Stimulated activated CD4-positive, alpha-beta T cell treated with anti-CD3 and anti-CD28 coated beads, TNF-alpha, amount 100 ng/mL, for 48 hours (primary cell): ENCODE measurements around the gene VMO1.
"Not testable (repeated sequence)": the region's sequence is repeated elsewhere in the genome, so short reads cannot be mapped to it uniquely, and the experiment has no call there.

ENCODE experiments used
- DNase-seq, 3 donors: peaks; one replicate each; pipeline ENCODE4 v3.0.0-alpha.2; 2020; ENCODE audit warnings: low read depth in 3 of 3

VMO1 gene

GRCh38 chr17:4786106-4786511 is at the start of gene VMO1:
TSS of gene VMO1 (minus strand) at chr17:4786364. CDS start at chr17:4786352, 12 bp downstream.
- DNase-seq, result no peak

DNA sequence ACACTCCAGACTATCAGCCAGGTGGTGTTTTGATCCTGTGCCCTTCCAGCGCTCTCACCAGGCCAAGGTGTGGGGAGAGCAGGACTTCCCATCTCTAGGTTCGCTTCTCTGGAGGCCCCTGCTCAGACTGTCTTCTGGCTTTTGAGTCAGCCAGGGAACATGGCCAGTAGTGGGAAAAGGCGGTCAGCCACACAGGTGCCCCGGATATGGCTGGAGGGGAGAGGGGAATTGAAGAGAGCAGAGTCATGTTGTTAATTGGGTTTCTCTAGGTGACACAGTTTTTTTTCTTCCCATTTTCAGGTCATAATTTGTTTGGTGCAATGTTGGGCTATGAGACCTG is 48.5 kb upstream of the VMO1 start:
- no peak for DNase-seq

GRCh38 chr17:4833941-4834680 is 47.9 kb upstream of the VMO1 start:
- no peak for DNase-seq

DNA sequence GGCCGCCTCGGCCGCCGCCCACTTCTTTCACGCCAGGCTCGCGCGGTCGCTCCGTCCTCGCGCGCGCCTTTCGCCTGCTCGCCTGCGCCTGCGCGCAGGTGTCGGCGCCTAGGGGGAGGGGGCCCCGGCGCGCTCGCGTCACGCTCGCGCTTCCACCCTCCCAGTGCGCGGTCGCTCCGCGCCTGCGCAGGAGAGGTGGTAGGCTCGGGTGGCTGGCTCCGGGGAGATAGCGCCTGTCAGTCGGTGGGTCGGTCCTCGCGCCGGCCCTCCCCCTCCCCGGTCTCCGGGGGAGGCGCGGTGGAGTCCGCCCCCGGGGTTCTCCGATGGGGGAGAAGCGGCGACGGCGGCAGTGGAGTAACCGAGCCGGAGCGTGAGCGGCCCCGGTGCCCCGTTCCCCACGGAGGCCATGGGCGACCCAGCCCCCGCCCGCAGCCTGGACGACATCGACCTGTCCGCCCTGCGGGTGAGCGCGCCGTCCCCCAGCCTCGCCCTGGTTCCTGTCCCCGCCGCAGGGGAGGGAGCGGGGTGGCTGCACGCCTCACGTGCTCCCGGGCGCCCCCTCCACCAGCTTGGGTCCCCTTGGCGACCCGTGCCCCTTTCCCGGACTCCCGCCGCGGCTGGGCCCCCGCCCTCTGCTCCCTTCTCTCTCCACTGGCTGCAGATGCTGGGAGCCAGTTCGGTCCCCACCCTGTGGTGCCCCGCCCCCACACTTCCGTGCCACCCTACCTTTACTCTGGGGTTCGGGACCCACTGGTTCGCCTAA is 47.2 kb upstream of the VMO1 start, which contains the start of gene MINK1:
TSS of gene MINK1 (plus strand) at position 163 of the 763 bp plus-strand sequence. CDS start at position 407, 244 bp downstream.
- peak; percentile 75 to 83 (median 80) for DNase-seq

DNA sequence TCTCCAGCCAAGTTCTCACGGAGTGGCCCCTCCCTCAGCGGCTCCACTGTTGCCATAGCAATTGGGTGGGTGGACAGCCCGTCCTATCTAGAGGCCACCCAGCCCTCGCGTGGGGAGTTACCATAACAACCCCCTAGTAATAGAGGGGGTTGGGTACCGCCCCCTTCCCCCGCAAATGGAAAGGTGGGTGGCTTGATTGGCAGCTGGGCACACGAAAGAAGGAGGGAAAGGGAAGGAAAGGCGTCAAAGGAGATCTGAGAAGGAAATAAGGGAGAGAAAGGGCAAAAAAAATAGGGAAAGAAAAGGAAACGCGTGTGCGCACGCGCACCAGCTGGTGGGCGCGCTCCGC is 46.6 kb upstream of the VMO1 start:
- not testable (repeated sequence) for DNase-seq

- no peak for DNase-seq
Observed at GRCh38 chr17:4827399-4827798, 41.2 kb upstream of the VMO1 start.

DNA sequence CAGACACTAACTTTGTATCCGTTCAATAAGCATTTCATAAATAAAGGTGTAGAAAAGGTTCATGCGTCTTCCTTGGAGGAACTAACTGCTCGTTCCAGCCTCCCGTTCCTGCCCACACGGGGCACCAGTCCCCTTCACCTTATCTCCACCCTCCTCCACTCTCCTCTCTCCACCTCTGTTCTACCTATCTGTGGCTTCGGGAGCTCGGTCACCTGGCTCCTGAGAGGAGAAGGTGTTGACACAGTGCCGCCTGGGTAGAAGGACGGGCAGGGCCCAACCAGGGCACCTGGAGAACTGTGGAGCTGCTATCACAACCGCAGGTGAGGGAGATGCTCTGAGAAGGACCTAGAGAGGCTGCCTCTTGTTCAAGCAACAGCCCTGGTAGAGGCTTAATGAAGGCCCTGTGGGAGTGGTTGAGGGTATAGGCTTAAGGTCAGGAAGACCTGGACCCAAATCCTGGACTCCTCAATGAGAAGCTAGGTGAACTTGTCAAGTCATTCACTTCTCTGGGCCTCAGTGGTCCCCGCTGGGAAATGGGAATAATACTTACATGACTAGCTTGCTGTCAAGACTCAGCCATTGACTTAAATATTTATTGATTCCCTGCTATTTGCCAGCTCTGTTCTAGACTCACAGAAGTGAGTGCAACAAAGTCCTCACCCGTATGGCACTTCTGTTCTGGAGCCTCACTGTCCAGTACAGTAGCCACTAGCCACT is 37.4 kb upstream of the VMO1 start:
- DNase-seq, result no peak

GRCh38 chr17:4822835-4823234 is 36.7 kb upstream of the VMO1 start:
- DNase-seq, result no peak

DNA sequence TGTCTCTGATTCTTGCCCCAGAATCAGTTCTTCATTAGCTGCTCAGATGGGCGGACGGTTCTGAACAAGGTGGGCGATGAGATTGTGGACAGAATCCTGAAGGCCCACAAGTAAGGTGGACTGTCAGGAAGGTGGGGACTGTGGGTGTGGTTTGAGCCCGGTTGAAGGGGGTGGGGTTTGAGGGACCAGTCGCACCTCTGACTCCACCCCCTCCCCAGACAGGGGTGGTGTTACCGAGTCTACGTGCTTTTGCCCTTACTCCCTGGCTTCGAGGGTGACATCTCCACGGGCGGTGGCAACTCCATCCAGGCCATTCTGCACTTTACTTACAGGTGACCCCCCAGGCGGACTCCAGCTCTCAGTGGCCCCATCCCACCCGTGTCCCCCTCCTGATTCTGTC is 32.1 kb upstream of the VMO1 start:
- no peak for DNase-seq

DNA sequence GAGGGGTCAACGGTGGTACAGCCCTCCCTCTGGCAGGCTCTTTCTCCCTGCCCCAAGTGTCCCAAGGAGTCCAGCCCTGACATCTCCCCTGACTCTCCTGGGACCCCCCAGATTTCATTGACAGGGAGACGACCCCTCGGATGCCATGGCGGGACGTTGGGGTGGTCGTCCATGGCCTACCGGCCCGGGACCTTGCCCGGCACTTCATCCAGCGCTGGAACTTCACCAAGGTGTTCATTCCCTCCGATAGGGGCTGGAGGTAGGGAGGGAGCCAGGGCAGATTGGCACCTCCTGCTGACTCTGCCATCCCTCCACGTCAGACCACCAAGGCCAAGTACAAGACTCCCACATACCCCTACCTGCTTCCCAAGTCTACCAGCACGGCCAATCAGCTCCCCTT is 30.7 kb upstream of the VMO1 start:
- no peak for DNase-seq

DNA sequence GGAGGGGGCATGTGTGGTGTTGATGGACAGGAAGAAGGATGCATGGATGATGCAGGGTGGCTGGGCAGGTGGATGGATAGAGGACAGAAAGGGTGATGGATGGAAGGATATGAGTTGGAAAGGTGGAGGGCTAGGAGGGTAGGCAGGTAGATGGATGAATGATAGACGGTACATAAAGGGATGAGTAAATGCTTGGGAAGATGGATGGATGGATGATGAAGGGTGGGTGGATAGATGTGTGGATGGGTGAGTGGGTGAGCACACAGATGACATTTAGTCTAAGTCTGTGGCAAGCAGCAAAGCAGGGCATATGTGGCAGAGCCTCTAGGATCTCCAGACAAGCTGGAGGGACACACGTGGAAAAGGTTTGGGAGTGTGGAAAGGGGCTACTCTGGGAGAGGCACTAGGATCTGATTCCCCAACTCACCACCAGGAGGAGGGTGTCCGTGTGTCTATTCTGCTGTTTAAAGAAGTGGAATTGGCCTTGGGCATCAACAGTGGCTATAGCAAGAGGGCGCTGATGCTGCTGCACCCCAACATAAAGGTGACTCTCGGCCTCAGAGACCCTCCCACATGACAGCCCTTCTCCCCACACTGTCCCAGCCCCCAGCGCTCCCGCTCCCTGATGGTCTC is 29.0 kb upstream of the VMO1 start:
- no peak for DNase-seq

GRCh38 chr17:4812690-4813089 is 26.5 kb upstream of the VMO1 start:
- DNase-seq, result no peak

GRCh38 chr17:4811471-4811870 is 25.3 kb upstream of the VMO1 start:
- DNase-seq, result no peak

DNA sequence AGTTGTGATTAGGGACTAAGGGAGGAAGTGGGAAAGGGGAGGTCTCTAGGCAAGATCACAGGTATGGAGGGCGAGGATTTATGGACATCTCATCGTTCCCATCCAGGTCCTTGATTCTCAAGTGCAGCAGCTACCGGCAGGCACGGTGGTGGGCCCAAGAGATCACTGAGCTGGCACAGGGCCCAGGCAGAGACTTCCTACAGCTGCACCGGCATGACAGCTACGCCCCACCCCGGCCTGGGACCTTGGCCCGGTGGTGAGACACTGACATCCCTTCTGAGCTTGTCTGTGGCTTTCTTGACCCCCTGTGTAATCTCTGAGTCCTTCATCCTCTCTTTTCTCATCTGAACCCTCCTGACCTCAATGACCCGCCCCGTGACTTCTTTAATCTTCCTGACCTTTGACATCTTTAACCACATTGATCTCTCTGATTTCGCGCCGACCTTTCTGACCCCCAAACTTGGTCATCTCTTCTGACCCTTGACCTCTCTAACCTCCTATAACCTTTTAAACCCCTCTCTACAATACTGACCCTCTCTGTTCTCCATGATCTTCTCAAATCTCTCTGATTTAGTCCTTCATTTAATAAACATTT is 24.6 kb upstream of the VMO1 start:
- no peak for DNase-seq

DNA sequence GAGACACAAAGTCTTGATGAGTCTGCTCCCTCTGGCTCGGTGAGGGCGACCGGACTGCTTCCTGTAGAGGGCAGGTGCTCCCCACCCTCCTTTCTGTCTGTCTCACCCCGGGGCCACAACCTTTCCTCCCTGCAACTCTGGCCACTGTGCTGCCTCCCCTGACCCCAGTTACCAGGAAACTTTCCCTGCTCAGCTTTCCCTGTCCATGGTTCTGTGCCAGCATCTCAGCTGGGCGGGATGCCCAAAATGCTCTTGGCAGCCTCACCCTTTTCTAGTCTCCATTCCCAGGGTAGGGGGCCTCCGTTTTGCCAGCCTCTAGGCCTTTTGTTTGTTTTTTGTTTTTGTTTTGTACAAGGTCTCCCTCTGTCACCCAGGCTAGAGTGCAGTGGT is 22.2 kb upstream of the VMO1 start:
- no peak for DNase-seq

- no peak for DNase-seq
Observed at GRCh38 chr17:4807605-4808377, 21.6 kb upstream of the VMO1 start.

DNA sequence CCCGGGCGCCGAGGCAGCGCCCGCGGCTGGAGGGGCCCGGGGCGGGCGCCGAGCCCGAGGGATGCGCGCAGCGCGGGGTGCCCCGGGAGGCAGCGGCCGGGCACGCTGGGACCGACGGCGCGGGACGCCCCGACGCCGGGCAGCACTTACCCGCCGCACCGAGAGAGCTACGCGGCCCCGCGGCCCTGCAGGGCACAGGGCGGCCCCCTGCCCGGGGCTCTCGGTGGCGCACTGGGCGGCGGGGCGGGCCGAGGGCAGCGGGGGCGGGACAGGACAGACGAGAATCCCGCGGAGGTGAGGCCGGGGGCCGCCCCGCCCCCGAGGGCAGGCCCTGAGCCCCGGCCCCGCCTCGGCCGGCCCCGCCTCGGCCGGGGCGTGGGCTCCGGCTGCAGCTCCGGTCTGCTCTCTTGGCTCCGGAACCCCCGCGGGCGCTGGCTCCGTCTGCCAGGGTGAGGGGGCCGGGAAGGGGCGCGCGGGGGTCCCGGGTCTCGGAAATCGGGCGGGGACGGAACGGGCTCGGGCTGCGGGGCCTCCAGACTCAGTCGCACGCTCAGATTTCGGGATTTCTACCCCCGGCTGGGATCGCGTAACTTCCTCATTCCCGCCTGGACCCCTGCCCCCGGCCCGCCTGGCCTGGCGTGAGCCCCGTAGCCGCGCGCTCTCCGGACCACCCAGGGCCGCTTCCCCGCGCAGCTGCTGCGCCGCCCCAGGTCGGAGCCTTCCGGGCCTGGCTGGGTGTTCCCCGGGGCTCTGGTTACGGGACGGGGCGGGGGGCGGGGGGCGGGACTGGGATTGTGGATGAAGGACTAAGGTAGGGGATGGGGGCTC is 20.8 kb upstream of the VMO1 start, which contains the start of gene PLD2:
TSS of gene PLD2 (plus strand) at position 376 of the 828 bp plus-strand sequence. CDS start 621 bp downstream, outside the sequence.
- peak; percentile 74 to 93 (median 74) for DNase-seq

GRCh38 chr17:4806456-4806776 is 20.3 kb upstream of the VMO1 start:
- no peak for DNase-seq

DNA sequence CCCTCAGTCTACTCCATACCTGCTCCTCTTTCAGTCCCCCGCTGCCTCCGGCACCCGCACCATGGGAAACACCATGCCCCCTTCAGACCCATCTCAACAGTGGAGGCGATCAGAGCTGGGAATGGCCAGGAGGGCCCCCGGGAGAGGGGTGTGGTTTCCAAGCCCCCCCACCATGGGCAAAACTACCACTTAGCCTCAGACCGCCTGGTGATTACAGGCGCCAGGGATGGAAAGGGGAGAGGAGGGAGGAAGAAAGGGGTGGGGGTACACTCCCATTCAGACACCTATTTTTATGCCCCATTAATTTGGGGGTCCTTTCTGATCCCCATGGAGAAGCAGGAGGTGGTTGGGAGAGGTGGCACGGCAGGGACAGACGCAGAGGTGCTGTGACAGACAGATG is 16.1 kb upstream of the VMO1 start, which contains the start of gene C17orf114:
TSS of gene C17orf114 (minus strand) at position 101 of the 400 bp plus-strand sequence.
- DNase-seq, result no peak
